ENCODE measurements around the gene MMP19.
"Not testable (repeated sequence)": the region's sequence is repeated elsewhere in the genome, so short reads cannot be mapped to it uniquely, and the experiment has no call there.

MMP19 gene

DNA sequence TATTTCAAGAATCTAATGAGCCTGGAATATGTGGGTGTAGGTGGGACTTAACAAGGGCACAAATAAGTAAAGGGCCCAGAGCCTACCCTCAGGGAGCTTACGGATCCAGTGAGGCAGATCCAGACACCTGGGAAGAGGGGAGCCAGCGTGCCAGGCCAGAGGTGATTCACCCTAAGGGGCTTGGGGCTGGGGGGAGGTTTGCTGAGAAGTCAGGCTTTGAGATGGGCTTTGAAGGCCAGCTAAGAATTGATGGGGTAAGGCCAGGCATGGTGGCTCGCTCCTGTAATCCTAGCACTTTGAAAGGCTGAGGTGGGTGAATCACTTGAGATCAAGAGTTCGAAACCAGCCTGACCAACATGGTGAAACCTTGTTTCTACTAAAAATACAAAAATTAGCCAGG lies 695 bp upstream of the MMP19 start:
- no peak for DNase-seq

DNA sequence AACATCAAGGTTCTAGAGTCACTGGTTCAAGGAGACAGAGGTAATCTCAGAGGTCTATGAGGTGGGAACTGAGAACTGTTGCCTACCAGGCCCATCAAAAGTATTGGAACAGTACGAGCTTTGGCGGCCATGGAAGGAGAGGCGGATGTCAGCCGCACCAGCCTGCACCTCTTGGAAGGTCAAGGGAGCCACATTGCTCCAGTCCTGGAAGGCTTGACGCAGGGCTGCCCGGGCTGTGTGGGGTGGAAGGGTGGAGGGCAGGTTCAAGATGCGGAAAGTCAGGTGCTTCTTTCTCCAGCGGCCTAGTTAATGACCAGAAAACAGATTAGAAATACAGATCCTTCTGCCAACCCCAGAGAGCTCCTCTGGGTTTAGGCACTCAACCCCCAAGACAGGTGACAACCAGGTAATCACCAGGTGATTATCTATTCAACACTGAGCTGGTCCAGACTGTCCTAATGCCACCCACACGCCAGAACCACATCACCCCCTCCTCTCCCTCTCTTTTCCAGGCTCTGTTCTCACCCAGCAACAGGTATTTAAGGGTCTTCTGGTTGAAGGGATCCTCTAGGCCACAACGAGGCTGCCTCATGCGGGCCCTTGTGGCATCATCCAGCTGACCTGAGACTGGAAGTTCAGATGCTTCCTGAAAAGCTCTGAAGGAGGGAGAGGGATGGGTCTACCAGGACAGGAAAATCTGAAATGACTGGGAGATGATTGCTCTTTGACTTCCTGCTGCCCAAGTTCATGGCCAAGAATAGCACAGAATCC lies 2.0 kb downstream of the MMP19 start:
- DNase-seq, result no peak

DNA sequence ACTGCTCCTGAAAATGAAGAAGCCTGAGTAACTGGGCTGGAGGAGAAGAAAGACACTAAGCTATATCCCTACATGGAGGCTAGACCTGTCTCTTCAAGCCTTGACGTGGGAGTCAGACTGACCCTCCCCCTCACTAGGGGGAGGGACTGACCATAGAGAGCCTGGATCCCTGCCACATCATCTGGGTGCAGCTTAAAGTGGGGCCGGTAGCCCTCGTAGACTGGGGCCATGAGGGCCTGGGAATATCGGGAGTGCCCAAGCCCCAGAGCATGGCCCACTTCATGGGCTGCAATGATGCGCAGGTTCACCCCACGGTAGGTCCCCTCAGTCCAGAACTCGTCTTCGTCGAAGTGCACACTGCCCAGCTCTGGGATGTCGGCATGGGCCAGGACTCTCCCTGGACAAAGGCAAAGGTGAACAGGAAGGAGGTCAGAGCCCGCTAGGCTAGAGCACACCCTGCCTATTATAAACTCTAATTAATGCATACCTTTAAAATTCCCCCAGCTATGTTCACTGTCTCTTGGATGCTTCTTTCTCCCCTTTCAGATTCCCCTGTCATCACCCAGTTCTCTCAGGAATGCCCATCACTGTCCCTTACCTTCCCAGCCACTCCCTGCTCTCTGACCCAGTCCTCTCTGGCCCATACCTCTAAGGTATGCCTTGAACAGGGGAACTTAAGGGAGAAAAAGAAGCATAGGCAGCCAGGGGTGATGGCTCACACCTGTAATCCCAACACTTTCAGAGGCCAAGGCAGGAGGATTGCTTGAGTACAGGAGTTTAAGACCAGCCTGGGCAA lies 3.2 kb downstream of the MMP19 start:
- no peak for DNase-seq

GRCh38 chr12:55838361-55838760 lies 4.4 kb downstream of the MMP19 start:
- no peak for DNase-seq

GRCh38 chr12:55834400-55834799 lies 8.3 kb downstream of the MMP19 start:
- not testable (repeated sequence) for DNase-seq

DNA sequence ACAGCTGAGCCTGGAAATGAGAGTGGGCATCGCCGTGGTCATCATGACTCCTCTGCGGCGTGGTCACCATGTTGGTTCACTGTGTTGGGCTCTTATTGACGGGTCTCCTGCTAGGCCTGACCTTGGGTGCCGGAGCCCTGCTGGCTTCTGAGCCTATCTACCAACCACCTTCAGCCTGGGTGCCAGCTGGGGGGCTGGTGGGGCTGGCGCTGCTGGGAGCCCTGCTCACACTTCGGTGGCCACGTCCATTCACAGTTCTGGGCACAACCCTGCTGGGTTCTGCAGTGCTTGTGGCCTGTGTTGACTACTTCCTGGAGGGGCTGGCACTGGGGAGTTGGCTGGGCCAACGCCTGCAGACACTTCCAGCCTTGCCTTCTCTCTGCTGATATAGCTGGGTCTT lies 9.7 kb downstream of the MMP19 start:
- no peak for DNase-seq

GRCh38 chr12:55831447-55831815 lies 11.3 kb downstream of the MMP19 start:
- DNase-seq, result no peak

DNA sequence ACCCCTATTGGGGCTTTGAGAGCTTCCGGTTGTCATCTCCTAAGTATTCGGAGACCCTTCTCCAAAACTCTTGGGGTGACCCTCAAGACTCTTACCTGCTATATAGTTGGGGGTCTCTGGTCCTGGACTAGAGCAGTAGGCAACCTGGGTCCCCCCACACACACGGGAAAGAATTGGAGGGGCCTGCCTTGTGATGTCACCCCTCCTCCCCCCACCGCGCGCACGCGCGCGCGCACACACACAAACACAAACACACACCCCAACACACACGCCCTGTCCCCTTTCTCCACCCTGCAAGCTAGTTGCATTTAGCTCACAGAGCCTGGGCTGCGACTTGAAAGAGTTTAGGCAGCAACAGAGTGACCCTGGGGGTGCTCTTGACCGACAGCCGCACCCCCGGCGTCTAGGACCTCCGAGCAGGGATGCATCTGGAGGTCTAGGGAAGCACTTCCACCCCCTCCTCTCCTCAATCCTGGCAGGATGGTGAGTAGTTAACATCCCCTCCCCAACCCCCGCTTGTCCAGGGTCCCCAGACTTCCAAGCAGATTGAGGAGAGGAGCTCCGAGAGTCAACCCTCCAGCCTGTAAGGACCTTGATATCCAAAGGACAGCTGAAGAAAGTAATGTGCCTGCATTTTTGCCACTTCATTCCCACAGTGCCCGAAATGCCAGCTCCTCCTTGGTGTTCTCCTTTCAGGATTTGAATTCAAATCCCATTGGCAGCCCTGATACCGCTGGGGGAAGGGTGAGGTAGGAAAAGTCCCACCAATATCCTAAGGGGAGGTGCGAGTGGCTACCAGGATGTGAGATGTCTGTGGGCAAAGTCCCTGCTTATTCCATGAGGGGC lies 11.9 kb downstream of the MMP19 start:
- DNase-seq, result peak; percentile 58

DNA sequence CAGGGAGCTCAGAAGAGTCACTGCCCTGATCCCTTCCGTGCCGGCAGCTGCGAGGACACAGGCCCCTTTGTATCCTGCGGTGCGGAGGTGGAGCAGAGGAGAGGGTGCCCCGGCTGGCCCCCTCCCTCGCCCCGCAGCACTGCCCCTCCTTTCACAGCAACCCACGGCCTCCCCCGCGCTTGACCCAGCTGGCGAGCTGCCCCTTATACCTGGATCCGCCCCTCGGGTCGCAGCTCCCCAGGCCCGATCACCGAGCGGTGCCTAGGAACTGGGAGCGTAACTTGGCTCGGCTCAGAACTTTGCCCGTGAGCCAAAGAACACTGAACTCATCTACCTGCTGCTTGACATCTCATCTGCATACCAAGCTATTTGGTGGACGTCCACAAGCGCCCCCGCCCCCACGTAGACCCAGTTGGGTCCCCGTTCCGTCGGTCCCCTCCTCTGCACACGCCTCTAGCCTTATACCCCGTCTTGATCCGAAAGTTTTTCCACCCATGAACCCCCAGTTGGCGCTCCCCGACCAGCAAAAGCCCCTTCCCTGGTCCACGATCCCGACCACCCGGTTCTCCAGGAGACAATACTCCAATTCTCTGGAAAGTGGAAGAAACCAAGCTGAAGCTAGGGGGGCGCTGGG lies 12.7 kb downstream of the MMP19 start:
- DNase-seq, result peak; percentile 43

DNA sequence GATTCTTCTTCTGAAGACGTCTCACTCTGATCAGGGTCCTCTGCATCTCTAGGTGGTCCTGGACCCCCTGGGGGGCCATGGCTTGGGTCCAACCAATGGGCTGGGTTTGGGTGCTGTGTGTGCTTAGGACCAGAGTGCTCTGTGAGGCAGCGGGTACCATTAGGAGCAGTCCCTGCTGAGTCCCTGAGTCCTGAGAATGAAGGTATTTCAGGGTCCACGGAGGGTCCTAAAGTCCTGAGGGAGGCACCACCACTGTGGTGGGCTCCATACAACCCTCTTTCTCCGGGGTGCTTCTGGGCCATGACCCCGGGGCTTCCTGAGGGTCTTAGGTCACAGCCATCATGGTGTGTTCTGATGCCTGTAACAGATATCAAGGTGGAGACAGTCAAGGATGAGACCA lies 14.4 kb downstream of the MMP19 start:
- DNase-seq, result no peak

- DNase-seq, result no peak
Measured at GRCh38 chr12:55827806-55828205, 14.9 kb downstream of the MMP19 start.

GRCh38 chr12:55824726-55825125 lies 18.0 kb downstream of the MMP19 start:
- DNase-seq, result no peak

DNA sequence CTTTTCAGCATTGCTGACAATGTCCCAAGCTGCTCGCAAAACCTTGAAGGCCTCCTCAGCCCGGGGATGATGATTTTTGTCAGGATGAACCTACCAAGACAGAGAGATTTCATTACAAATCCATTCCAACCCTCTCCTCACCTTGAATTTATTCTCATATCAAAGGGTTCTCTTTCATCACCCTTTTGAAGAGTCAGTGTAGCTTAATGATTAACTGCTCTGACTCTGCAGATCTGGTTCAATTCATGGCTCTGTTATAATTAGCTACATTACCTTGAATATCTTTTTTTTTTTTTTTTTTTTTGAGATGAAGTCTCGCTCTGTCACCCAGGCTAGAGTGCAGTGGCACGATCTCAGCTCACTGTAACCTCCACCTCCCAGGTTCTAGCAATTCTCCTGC lies 19.3 kb downstream of the MMP19 start:
- no peak for DNase-seq

DNA sequence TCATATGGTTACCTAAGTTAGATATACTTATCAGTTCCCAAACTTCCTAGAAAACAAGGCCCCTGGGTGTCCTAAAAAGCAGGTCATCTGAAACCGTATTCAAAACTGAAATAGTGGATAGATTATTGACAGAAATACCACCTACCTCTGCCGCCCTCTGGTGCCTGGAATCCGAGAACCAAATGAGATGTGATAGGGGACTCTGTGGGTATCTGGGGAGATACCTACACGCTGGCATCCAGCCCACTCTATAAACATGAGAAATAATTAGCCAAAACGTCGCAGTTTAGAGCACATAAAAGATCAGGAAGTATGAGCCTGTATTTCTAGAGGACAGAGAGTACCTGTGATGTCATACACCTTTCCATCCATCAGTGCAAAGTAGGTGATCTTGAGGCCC lies 20.5 kb downstream of the MMP19 start:
- no peak for DNase-seq

DNA sequence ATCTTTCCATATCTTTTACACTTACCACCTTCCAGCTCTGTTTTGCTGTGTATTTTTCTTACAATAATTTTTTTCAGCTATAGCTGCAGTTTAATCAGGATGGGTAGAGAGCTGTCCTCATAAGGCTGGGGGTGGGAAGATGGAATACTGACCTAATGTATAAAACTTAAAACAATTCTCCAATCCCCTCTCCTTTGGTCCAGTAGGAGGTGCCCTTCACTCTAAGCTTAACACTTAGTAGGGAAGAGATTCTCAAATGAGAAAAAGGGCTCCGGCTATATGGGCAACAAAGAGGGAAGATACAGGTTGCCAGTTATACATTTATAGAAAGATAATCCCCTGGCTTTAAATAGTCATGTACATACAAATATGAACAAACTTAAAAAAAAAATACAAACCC lies 22.1 kb downstream of the MMP19 start:
- DNase-seq, result no peak

DNA sequence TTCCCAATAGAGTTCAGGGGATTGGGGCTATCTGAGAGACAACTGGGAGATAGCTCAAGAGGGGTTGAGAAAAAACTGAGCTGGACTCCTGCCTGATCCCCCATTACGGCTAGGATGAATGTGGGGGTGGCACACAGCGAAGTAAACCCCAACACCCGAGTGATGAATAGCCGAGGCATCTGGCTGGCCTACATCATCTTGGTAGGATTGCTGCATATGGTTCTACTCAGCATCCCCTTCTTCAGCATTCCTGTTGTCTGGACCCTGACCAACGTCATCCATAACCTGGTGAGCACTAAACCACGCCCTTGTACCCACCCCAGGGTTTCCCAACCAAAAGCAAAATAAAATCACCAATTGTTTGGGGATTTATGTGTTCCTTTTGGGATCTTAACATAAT lies 23.9 kb downstream of the MMP19 start:
- no peak for DNase-seq

- DNase-seq, result no peak
Measured at GRCh38 chr12:55818140-55818728, 24.5 kb downstream of the MMP19 start.

DNA sequence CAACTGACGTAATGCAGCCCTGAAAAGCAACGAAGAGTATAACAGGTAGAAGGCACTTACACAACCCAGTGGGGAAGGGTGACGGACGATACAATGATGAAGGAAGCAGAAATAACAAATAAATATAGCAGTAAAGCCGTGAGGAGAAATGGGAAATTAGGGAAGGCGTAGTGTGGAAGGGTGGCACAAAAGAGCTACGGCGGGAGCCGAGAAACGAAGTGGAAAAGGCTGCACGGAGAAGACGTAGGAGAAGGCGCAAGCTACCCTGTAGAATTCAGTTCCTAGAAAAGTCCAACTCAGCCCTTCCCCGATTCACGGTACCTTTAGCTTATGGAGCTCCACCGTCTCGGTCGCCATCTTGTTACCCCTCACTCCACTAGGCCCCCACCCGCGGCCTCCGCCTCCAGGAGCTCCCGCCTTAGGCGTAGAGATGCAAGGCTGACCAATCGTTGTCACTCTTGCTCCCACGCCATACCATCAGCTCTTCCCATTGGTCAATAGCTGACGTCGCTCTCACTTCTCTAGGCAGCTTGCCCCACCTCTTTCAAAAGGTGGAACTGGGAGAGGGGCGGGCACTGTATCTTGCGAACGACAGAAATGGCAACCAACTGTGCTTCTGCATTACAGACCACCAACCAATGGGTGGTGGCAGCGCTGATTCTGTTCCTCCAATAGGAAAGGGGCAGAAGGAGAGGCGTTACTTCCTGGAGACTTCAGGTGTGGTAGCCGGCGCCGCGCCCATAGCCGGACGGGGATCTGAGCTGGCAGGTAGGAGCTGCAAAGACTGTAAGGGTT lies 25.2 kb downstream of the MMP19 start, which contains the start of the genes ORMDL2 and SARNP:
TSS of gene ORMDL2 (plus strand) at position 697 of the 795 bp plus-strand sequence. CDS start 959 bp downstream, outside the sequence.
TSS of gene SARNP (minus strand) at position 380 of the 795 bp plus-strand sequence. CDS start at position 357, 23 bp downstream.
- DNase-seq, result peak; percentile 94

GRCh38 chr12:55816881-55817344 lies 25.8 kb downstream of the MMP19 start:
- DNase-seq, result no peak

GRCh38 chr12:55815473-55815872 lies 27.3 kb downstream of the MMP19 start:
- DNase-seq, result no peak

GRCh38 chr12:55814257-55814656 lies 28.5 kb downstream of the MMP19 start:
- no peak for DNase-seq
